NCI-H774 (cell line): ENCODE data around the gene SSPN.

Experiments
- DNase-seq: peaks from one replicate; lab custom pipeline; 2025; lab: John Stamatoyannopoulos, UW

SSPN gene

DNA sequence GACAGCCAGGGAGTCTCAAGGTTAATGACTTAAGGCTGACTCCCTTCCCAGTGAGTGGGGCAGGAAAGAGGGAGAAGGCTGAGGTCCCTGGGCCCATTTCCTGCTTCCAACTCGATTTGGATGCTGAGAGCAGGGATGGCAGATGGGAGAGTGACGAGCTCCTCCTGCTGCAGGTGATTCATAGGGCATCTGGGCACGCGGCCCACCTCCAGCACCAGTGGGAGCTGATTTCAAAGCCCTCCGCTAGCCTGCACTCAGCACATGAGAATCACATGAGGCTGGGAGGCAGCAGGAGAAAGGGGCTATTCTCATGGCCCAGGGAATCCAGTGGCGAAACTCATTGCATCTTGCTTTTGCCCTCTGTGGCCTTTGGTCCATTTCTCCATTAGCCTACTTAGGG lies 90.8 kb downstream of the SSPN start:
- DNase-seq = no peak

- DNase-seq = no peak
Measured at GRCh38 chr12:26287671-26288381, 92.5 kb downstream of the SSPN start.

DNA sequence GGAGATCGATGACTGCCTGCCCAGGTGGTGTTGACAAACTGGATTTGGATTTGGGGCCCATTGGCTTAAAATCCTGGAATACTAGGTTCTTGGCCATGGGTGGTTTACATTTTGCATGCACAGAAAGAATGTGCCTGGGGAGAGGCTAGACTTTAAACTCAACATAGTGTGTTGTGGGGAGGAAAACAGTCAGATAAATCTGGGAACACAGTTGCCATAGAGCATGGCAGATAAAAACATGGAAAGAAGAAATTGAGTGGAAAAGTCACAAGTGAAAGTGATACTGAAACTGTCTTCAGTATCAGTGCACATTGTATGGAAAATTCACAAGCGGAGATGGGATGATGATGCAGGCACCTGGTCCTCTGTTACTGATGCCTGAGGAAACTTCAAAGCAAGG lies 95.2 kb downstream of the SSPN start:
- no peak for DNase-seq

- no peak for DNase-seq
Measured at GRCh38 chr12:26292596-26292995, 97.2 kb downstream of the SSPN start.

- DNase-seq = no peak
Measured at GRCh38 chr12:26293612-26294011, 98.2 kb downstream of the SSPN start.

- DNase-seq = no peak
Measured at GRCh38 chr12:26295001-26295400, 99.6 kb downstream of the SSPN start.

DNA sequence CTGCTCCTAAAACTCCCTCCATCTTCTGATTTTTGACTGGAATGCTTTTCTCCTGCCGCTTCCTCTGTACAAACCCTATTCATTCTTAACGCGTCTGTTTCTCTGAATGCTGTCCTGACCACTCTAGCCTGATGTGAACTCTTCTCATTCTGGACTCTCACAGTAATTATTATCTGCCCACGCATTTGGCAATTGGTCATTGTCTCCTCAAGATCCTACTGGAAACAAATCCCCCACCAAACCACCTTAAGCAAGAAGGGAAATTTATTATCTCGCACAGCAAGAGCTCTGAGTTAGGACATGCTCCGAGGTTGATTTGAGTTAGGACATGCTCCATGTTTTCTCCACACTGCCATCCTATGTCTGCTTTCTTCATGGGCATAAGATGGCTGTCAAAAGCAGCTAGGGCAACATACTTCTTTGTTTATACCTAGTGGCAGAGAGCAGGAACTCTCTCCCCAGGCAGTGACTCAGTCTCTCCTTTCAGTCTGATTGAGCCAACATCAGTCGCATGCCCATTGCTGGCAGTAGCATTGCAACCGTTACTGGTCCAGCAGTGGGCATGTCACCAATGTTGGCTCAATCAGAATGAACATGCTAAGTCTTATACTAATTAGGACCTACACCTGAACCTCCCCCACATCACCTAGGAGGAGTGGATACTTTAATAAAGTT lies 102.2 kb downstream of the SSPN start:
- no peak for DNase-seq

DNA sequence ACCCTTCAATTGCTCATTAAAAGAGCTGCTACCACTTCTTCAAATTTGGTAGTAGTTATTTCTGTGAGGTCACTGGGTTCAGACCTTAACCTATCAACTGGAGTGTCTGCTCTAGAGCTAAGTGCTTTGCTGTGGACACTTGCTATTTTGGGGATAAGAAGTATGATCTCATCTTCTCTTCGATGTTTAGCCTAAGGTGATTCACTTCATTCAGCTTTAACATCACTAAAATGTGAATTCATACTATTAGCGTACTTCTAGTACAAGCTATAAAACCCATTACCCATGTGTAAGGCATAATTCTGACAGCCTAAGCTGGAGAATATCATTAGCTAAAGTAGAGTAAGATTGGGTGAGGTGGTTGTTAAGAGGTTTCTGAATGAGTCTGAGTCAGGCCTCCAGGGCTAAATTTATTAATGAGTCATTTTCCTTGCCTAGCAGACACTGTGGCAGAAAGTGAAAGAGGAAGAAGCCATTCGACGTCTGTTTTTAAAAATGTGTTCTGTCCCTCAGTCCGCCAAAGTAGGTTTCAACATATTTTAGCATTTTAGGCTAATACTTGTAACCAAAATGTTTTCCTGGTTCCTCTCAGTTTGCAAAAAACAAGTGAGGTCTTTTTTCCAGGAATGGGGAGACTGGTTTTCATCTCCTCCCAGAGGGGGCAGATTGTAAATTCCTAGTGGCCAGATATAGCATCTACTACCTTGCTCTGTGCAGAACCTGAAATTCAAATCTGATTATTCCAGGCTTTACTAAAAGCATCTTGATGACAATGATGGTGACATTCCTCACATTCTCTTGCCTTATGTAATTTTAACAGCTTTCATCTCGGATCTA lies 103.6 kb downstream of the SSPN start:
- DNase-seq = no peak

GRCh38 chr12:26299751-26300150 lies 104.4 kb downstream of the SSPN start:
- no peak for DNase-seq
